GM13977 (cell line): Measurements from ENCODE around the gene HCFC2.

Experiments
- DNase-seq: peaks from one replicate; pipeline ENCODE4 v3.0.0; 2012; ENCODE audit warnings: low spot score
- in situ Hi-C: fragments of 300-500 bp; cut with MboI; formaldehyde crosslinking; loops from one replicate; pipeline ENCODE4 v1.12.0; 2022; ENCODE audit warnings: low sequenced_read_pairs, low pct_unique_long_range_greater_than_20kb, mixed read lengths, inconsistent platforms; ENCODE audit not compliant: unreplicated experiment
- TF ChIP-seq, protein P1 (sequence below): IDR thresholded peaks from 2 replicates; pipeline ENCODE4 v1.5.1; 2012; ENCODE audit warnings: mild to moderate bottlenecking, control low read depth; ENCODE audit not compliant: insufficient read depth; ENCODE audit errors: extremely low read depth, missing control alignments

HCFC2 gene

DNA sequence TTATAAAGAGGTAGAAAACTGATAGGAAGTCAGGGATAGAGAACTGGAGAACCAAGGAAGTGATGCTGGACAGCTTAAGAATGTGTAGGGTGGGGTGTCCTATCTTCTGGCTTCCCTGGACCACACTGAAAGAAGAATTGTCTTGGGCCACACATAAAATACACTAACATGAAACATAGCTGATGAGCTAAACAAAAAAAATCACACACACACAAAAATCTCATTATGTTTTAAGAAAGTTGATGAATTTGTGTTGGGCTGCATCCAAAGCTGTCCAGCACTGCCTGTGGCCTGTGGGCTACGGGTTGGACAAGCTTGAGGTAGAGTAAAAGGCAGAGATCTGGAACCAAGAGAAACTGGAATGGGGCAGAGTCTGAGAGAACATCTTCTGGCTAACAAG is 21.8 kb upstream of the HCFC2 start:
- in situ Hi-C loops, result no loop called here
- TF ChIP-seq, protein P1, sequence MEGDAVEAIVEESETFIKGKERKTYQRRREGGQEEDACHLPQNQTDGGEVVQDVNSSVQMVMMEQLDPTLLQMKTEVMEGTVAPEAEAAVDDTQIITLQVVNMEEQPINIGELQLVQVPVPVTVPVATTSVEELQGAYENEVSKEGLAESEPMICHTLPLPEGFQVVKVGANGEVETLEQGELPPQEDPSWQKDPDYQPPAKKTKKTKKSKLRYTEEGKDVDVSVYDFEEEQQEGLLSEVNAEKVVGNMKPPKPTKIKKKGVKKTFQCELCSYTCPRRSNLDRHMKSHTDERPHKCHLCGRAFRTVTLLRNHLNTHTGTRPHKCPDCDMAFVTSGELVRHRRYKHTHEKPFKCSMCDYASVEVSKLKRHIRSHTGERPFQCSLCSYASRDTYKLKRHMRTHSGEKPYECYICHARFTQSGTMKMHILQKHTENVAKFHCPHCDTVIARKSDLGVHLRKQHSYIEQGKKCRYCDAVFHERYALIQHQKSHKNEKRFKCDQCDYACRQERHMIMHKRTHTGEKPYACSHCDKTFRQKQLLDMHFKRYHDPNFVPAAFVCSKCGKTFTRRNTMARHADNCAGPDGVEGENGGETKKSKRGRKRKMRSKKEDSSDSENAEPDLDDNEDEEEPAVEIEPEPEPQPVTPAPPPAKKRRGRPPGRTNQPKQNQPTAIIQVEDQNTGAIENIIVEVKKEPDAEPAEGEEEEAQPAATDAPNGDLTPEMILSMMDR, result no peak
- DNase-seq, result no peak

DNA sequence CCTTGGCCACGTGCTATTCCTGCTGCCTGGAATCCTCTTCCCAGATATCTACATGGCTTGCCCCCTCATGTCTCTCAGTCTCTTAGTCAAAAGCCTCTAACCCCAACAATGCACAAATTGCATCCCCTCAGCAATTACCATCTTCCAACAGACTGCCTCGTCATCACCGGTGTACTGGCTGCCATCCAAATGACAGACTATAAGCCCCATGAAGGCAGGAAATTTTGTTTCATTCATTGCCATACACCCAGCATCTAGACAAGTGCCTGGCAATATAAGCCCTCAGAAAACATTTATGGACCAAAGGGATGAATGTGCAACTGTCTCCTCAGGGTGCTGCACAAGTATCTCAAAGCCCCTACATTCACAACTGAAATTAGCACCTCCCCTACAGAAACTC is 20.2 kb upstream of the HCFC2 start:
- TF ChIP-seq, protein P1, result no peak
- in situ Hi-C loops, result no loop called here
- no peak for DNase-seq

DNA sequence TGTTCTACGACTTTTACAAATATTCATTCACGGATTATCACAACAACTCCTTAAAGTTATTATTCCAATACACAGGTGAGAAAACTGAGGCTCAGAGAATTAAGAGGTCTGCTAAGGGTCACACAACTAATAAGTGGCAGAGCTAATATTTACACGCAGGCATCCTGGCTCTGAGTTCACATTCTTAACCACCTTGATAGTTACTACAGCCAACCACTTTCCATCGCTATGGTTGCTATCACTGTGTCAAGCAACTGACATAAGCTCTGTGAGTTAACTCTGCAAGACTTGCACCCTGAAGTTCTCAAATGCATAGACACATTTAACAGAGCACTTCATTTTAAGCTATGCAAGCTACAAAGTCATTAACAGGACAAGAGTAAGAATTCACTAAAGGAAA is 18.0 kb upstream of the HCFC2 start:
- in situ Hi-C loops, result no loop called here
- TF ChIP-seq, protein P1, result no peak
- DNase-seq, result no peak

DNA sequence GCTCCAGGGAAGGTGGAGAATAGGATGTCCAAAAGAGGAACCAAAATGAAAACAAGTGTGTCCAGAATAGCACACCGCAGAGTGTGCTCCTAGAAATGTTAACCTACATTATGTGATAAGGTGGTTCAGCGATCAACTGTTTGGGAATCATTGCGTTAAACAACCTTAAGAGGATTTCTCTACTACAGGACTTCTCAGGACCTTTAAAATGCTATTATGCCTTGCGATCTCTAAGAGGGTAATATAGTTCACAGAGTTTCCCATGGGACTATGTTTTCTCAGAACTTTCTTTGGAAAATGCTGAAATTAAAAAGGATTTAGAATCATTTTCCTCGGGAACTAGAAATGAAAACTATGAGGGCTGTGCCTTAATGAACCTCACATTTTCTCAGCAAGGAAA is 16.2 kb upstream of the HCFC2 start:
- in situ Hi-C loops, result no loop called here
- DNase-seq, result no peak
- TF ChIP-seq, protein P1, result no peak

DNA sequence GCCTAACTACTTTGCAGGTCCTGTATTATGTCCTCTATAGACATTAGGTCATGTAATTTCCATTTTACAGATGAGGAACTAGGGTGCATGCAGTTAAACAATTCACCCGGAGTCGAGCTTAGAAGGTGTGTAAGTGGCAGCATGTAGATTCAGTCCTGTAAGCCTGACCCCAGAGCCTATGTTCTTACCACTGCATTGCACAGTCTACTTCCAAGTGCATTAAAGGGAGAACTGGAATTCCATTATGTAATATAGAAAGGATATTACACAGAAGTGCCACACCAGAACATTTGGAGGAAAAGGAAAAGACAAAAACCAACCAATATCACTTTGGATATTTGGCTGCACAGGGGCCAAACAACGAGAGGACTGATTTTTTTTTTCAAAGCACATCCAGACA is 15.5 kb upstream of the HCFC2 start:
- in situ Hi-C loops, result no loop called here
- TF ChIP-seq, protein P1, result no peak

DNA sequence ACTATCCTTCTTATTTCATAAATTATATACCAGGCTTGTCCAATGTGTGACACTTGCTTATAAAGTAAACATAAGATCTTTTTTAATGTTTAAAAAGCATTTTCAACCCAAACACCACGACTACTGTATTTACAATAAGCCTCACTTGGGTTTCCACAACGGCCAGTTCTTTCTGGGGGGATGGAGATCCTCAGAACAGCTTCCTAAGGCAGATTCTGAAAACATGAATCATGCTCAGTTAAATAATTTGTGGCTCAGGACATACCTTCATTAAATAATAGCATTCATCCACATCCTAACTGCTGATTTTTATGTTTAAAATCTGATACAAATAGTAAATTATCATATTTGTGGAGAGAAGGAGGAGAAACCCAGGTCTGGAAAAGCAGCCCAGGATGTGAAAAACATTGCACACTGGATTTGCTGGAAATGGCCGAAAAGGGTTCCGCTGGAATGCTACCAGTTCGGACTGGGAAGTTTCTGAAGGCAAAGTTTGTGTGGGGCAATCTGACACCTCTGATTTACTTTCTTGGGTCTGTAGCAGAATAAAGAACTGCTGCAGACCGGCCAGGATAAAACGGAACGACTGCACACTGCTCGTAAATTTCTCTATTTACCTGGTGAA is 14.9 kb upstream of the HCFC2 start:
- in situ Hi-C loops, result no loop called here
- DNase-seq, result no peak
- TF ChIP-seq, protein P1, result no peak

More for the DNA sequence above, 15.5 kb upstream of the HCFC2 start:
- no peak for DNase-seq
